Liver (tissue), 9 donors: Measurements from ENCODE around the gene MRPL52. TPM values are rescaled to one million over a fixed set of nuclear protein-coding genes. Genes with fewer than 3 reads are reported as not detected.
A peak's percentile ranks its signal among the peaks of the same experiment; 100 is the strongest.

Source experiments
- DNase-seq: peaks from one replicate; pipeline ENCODE4 v3.0.0-alpha.2; 2017; ENCODE audit warnings: low spot score
- H3K27ac ChIP-seq, 2 donors: one replicate each; pipeline ENCODE4 v1.7.0; 2013; ENCODE audit warnings: inconsistent platforms in 2 of 2, low read length in 2 of 2, control low read depth in 1 of 2, low read depth in 1 of 2, mild to moderate bottlenecking in 1 of 2
- H3K27me3 ChIP-seq, 4 donors: one replicate each; pipeline versions ENCODE4 v1.6.1 to v1.7.0; 2013; ENCODE audit warnings: low read length in 3 of 4, inconsistent platforms in 1 of 4, mild to moderate bottlenecking in 1 of 4, moderate library complexity in 1 of 4; ENCODE audit not compliant: control insufficient read depth in 4 of 4, insufficient read depth in 4 of 4
- H3K36me3 ChIP-seq, 4 donors: one replicate each; pipeline versions ENCODE4 v1.6.1 to v1.7.0; 2013; ENCODE audit warnings: low read length in 3 of 4, mild to moderate bottlenecking in 3 of 4, low read depth in 1 of 4, moderate library complexity in 1 of 4; ENCODE audit not compliant: control insufficient read depth in 4 of 4, insufficient read depth in 3 of 4
- H3K4me1 ChIP-seq, 4 donors: one replicate each; pipeline versions ENCODE4 v1.6.1 to v1.7.0; 2013; ENCODE audit warnings: low read length in 3 of 4, mild to moderate bottlenecking in 3 of 4, moderate library complexity in 1 of 4; ENCODE audit not compliant: control insufficient read depth in 4 of 4, insufficient read depth in 4 of 4
- H3K4me3 ChIP-seq, 3 donors: one replicate each; pipeline versions ENCODE4 v1.6.1 to v1.7.0; 2013; ENCODE audit warnings: low read length in 3 of 3, control low read depth in 1 of 3, low read depth in 1 of 3, mild to moderate bottlenecking in 1 of 3
- H3K9ac ChIP-seq, 2 donors: one replicate each; pipeline ENCODE4 v1.7.0; 2013; ENCODE audit warnings: low read length in 2 of 2, mild to moderate bottlenecking in 2 of 2, moderate library complexity in 2 of 2, control low read depth in 1 of 2, low read depth in 1 of 2
- H3K9me3 ChIP-seq, 4 donors: one replicate each; pipeline versions ENCODE4 v1.6.1 to v1.7.0; 2013; ENCODE audit warnings: low read length in 3 of 4; ENCODE audit not compliant: control insufficient read depth in 4 of 4
- EGR1 ChIP-seq, 2 donors: IDR thresholded peaks; 2 replicates each; pipeline ENCODE4 v1.6.1; 2016 to 2018; ENCODE audit warnings: antibody characterized with exemption in 2 of 2, low read depth in 2 of 2
- FOXA1 ChIP-seq: IDR thresholded peaks from 2 replicates; pipeline ENCODE4 v1.6.1; 2016; ENCODE audit warnings: antibody characterized with exemption
- FOXA2 ChIP-seq: IDR thresholded peaks from 2 replicates; pipeline ENCODE4 v1.6.1; 2016; ENCODE audit warnings: antibody characterized with exemption
- GABPA ChIP-seq, 2 donors: IDR thresholded peaks in 1 of 2; conservative IDR thresholded peaks in 1 of 2; 2 replicates each; pipeline ENCODE4 v1.6.1; 2016; ENCODE audit warnings: antibody characterized with exemption in 2 of 2, mild to moderate bottlenecking in 1 of 2, moderate library complexity in 1 of 2
- HNF4A ChIP-seq, 2 donors: conservative IDR thresholded peaks; 2 replicates each; pipeline ENCODE4 v1.6.1; 2016; ENCODE audit warnings: antibody characterized with exemption in 2 of 2, mild to moderate bottlenecking in 2 of 2
- HNF4G ChIP-seq: IDR thresholded peaks from 2 replicates; pipeline ENCODE4 v1.6.1; 2016; ENCODE audit warnings: antibody characterized with exemption
- JUND ChIP-seq, 2 donors: IDR thresholded peaks; 2 replicates each; pipeline ENCODE4 v1.6.1; 2016; ENCODE audit warnings: antibody characterized with exemption in 2 of 2
- NR2F2 ChIP-seq: IDR thresholded peaks from 2 replicates; pipeline ENCODE4 v1.6.1; 2016; ENCODE audit warnings: antibody characterized with exemption
- RAD21 ChIP-seq, 2 donors: IDR thresholded peaks; 2 replicates each; pipeline ENCODE4 v1.6.1; 2016; ENCODE audit warnings: antibody characterized with exemption in 2 of 2, mild to moderate bottlenecking in 2 of 2
- RXRA ChIP-seq, 2 donors: IDR thresholded peaks; 2 replicates each; pipeline ENCODE4 v1.6.1; 2017 to 2018; ENCODE audit warnings: antibody characterized with exemption in 2 of 2, mild to moderate bottlenecking in 1 of 2
- SP1 ChIP-seq: IDR thresholded peaks from 2 replicates; pipeline ENCODE4 v1.6.1; 2018; ENCODE audit warnings: antibody characterized with exemption, mild to moderate bottlenecking
- TAF1 ChIP-seq: conservative IDR thresholded peaks from 2 replicates; pipeline ENCODE4 v1.6.1; 2016; ENCODE audit warnings: antibody characterized with exemption, mild to moderate bottlenecking
- YY1 ChIP-seq: IDR thresholded peaks from 2 replicates; pipeline ENCODE4 v1.6.1; 2016; ENCODE audit warnings: antibody characterized with exemption, mild to moderate bottlenecking
- WGBS: extraction: QIAGEN DNeasy Blood & Tissue Kit; methylation state at CpG from one replicate; pipeline ENCODE4 v1.1.7; 2013; 5-methylcytosine and 5-hydroxymethylcytosine counted together
- polyA plus RNA-seq, 2 donors: library from polyadenylated mRNA; stranded (reverse) in 1 of 2; unstranded in 1 of 2; fragments of 200-250 nt in 1 of 2; fragments of >200 nt in 1 of 2; fragmentation: Nextera tagmentation in 1 of 2; extraction: Ambion mirVana in 1 of 2; gene quantifications; one replicate each; pipeline versions ENCODE4 v1.2.1 to v1.2.3, GENCODE V29; 2013 to 2015
- total RNA-seq, 2 donors: library from RNA; depleted of rRNA; stranded (reverse); fragments of >200 nt; gene quantifications; one replicate each; pipeline ENCODE4 v1.2.3, GENCODE V29; 2014
- TF ChIP-seq, protein P1 (sequence below): IDR thresholded peaks from 2 replicates; pipeline ENCODE4 v1.6.1; 2016; ENCODE audit warnings: antibody characterized with exemption
- TF ChIP-seq, protein P2 (sequence below): fragments of 150-350 bp; IDR thresholded peaks from 2 replicates; pipeline ENCODE4 v1.5.1; 2017; ENCODE audit warnings: improper control_type of control experiment, low read depth, low read length; ENCODE audit not compliant: missing input control
- TF ChIP-seq, protein P3 (sequence below): IDR thresholded peaks from 2 replicates; pipeline ENCODE4 v1.6.1; 2016; ENCODE audit warnings: antibody characterized with exemption, mild to moderate bottlenecking
- TF ChIP-seq, protein P4 (sequence below): IDR thresholded peaks from 2 replicates; pipeline ENCODE4 v1.6.1; 2016; ENCODE audit warnings: antibody characterized with exemption
- TF ChIP-seq, protein P5 (sequence below): IDR thresholded peaks from 2 replicates; pipeline ENCODE4 v1.6.1; 2016; ENCODE audit warnings: antibody characterized with exemption
- donor health status: healthy.
- donor health status: healthy.
- donor health status: healthy.
- donor health status: healthy.
- donor health status: healthy.

Gene MRPL52
- total and polyA plus RNA-seq, 4 donors = 9.1 to 142 (median 36.6) TPM

DNA sequence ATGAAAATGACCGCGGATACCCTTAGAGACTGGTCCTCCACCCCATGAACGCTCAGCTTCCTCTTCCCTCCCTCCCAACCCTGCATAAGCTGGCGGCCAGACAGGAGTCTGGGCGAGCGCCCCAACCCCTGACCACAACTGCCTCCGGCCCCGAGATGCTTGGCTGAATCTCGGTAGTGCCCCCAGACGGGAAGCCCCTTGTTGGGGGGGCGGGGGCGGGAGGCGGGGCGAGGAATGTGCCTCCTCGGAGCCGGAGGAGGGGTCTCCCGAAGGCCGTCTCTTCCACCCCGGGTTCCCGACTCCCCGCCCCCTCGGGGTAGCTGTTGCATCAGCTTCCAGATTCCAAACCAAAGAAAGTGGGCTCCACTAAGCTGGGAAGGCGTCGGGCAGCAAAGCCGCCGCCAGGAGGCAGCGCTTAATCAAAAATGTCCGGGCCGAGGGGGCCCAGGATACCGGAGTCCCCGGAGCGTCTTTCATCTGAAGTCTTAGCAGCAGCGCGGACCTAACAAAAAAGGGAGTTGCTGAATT lies 7.1 kb upstream of the MRPL52 start:
- Histone ChIP-seq H3K36me3 (no peaks in the 10 kb centered on the region), H3K4me1 (peaks cover 0 to 20% (median 9%) of the 10 kb centered on the region in 4 donors), H3K4me3 (peak overlapping the region in 1 of 3 donors; percentile 45), H3K27ac (peak overlapping the region in 1 of 2 donors; percentile 60), H3K9ac (no peak overlapping the region), H3K27me3 (no peaks in the 10 kb centered on the region), H3K9me3 (no peaks in the 10 kb centered on the region)
- TF ChIP-seq YY1 (peak; percentile 41), JUND (IDR thresholded peaks at IDR 0.05) (no peak), SP1 (no peak), HNF4G (no peak), NR2F2 (no peak), TAF1 (no peak), HNF4A (conservative IDR thresholded peaks at IDR 0.05) (no peak), FOXA1 (no peak), EGR1 (IDR thresholded peaks at IDR 0.05; ENCODE audit: low read depth in 2 of 2) (no peak), GABPA (IDR thresholded peaks at IDR 0.05 in 1 of 2, conservative IDR thresholded peaks at IDR 0.05 in 1 of 2) (no peak), RAD21 (IDR thresholded peaks at IDR 0.05) (peak; percentile 86), RXRA (IDR thresholded peaks at IDR 0.05) (no peak), FOXA2 (no peak)
- TF ChIP-seq, protein P1, sequence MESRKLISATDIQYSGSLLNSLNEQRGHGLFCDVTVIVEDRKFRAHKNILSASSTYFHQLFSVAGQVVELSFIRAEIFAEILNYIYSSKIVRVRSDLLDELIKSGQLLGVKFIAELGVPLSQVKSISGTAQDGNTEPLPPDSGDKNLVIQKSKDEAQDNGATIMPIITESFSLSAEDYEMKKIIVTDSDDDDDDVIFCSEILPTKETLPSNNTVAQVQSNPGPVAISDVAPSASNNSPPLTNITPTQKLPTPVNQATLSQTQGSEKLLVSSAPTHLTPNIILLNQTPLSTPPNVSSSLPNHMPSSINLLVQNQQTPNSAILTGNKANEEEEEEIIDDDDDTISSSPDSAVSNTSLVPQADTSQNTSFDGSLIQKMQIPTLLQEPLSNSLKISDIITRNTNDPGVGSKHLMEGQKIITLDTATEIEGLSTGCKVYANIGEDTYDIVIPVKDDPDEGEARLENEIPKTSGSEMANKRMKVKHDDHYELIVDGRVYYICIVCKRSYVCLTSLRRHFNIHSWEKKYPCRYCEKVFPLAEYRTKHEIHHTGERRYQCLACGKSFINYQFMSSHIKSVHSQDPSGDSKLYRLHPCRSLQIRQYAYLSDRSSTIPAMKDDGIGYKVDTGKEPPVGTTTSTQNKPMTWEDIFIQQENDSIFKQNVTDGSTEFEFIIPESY = no peak
- TF ChIP-seq, protein P2, sequence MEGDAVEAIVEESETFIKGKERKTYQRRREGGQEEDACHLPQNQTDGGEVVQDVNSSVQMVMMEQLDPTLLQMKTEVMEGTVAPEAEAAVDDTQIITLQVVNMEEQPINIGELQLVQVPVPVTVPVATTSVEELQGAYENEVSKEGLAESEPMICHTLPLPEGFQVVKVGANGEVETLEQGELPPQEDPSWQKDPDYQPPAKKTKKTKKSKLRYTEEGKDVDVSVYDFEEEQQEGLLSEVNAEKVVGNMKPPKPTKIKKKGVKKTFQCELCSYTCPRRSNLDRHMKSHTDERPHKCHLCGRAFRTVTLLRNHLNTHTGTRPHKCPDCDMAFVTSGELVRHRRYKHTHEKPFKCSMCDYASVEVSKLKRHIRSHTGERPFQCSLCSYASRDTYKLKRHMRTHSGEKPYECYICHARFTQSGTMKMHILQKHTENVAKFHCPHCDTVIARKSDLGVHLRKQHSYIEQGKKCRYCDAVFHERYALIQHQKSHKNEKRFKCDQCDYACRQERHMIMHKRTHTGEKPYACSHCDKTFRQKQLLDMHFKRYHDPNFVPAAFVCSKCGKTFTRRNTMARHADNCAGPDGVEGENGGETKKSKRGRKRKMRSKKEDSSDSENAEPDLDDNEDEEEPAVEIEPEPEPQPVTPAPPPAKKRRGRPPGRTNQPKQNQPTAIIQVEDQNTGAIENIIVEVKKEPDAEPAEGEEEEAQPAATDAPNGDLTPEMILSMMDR = peak; percentile 73
- TF ChIP-seq, protein P3, sequence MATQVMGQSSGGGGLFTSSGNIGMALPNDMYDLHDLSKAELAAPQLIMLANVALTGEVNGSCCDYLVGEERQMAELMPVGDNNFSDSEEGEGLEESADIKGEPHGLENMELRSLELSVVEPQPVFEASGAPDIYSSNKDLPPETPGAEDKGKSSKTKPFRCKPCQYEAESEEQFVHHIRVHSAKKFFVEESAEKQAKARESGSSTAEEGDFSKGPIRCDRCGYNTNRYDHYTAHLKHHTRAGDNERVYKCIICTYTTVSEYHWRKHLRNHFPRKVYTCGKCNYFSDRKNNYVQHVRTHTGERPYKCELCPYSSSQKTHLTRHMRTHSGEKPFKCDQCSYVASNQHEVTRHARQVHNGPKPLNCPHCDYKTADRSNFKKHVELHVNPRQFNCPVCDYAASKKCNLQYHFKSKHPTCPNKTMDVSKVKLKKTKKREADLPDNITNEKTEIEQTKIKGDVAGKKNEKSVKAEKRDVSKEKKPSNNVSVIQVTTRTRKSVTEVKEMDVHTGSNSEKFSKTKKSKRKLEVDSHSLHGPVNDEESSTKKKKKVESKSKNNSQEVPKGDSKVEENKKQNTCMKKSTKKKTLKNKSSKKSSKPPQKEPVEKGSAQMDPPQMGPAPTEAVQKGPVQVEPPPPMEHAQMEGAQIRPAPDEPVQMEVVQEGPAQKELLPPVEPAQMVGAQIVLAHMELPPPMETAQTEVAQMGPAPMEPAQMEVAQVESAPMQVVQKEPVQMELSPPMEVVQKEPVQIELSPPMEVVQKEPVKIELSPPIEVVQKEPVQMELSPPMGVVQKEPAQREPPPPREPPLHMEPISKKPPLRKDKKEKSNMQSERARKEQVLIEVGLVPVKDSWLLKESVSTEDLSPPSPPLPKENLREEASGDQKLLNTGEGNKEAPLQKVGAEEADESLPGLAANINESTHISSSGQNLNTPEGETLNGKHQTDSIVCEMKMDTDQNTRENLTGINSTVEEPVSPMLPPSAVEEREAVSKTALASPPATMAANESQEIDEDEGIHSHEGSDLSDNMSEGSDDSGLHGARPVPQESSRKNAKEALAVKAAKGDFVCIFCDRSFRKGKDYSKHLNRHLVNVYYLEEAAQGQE = no peak
- TF ChIP-seq, protein P4, sequence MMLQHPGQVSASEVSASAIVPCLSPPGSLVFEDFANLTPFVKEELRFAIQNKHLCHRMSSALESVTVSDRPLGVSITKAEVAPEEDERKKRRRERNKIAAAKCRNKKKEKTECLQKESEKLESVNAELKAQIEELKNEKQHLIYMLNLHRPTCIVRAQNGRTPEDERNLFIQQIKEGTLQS = no peak
- TF ChIP-seq, protein P5, sequence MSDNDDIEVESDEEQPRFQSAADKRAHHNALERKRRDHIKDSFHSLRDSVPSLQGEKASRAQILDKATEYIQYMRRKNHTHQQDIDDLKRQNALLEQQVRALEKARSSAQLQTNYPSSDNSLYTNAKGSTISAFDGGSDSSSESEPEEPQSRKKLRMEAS = no peak
- WGBS = under 1% methylated on average over 34 of the region's 34 CpGs
- DNase-seq = peak; percentile 74
